GM21381 (cell line): Measurements from ENCODE around the gene SYNE2.

ENCODE experiments used
- ATAC-seq: cut with Tn5 transposase; IDR thresholded peaks from one replicate; pipeline ENCODE4 v1.9.1; 2021; ENCODE audit warnings: mild to moderate bottlenecking, moderate library complexity; ENCODE audit not compliant: unreplicated experiment

SYNE2 gene

DNA sequence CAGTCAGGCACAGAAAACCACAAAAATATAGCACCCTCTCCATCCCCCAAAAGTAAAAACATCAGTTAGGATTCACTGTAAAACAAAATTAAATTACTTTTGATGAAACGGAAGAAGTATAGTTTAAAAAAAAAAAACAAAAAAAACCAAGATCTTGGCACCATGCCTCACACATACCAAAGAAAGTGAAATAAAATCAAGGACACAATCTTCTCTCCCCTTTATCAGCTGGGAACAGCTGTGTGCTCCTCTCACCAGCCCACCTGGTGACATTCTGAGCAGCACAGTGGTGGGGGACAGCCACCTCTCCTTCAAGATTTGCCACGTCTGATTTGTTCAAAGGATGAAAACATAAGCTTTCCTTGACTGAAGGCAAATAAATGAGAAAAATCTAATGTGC lies 385.8 kb downstream of the SYNE2 start:
- no peak for ATAC-seq

DNA sequence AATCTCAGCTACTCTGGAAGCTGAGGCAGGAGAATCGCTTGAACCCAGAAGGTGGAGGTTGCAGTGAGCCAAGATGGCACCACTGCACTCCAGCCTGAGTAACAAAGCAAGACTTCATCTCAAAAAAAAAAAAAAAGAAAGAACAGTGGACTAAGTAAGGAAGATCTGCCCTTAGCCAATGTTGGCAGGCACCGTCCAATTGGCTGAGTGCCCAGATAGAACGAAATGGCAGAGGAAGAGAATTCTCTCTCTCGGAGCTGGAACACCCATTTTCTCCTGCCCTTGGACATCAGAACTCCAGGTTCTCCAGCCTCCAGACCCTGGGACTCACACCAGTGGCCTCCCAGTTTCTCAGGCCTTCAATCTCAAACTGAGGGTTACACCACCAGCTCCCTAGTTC lies 391.5 kb downstream of the SYNE2 start:
- ATAC-seq, result no peak

DNA sequence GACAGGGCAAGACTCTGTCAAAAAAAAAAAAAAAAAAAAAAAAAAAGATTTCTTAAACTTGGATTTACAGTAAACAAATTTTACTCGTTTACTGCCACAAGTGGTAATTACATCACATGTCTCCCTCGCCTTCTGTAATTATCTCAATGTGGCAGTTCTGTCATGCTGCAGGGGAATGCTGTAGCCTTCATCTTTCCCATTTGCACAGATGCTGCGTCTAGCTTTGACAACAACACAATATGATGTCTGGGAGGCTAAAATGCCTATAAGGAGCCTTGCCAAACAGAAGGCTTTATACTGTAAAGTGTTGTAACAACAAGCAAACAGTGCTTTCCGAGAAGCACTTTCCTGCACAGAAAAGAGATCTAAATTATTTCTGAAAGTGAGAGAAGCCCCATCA lies 392.7 kb downstream of the SYNE2 start:
- no peak for ATAC-seq

DNA sequence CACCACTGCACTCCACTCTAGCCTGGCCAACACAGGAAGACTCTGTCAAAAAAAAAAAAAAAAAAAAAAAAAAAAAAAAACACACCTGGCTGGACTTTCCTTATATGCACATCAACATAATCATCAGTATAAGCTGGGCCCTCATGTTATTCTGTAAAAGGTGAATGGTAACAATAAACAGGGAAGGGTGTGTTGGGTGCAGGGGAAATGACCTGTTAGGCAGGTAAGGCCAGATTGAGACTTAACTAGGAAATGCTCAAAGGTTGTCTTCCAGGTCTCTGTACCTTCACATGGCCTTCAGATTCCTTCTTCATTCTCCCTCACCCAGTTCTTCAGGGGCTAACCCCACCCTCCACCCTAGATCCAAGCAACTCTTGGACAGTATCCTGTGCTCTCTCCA lies 393.9 kb downstream of the SYNE2 start:
- no peak for ATAC-seq

- no peak for ATAC-seq
These were observed 394.4 kb downstream of the SYNE2 start for GRCh38 chr14:64247195-64247594.

DNA sequence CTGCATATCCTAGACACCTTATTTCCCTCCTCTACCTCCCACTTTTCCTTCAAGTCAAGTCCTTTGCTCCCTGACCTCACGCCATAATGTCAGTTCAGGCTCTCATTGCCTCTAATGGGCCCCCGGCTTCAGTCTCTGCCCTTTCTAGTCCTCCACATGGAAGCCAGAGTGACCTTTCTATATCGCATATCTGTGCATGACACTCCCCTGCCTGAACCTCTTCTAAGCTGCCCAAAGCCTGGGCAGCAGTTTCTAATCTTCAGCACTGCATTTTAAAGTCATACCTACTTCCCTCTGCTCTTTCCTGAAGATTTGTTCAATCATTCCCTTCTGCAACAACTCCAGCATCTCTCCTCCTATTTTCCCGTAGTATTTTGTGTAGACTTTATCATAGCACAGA lies 395.9 kb downstream of the SYNE2 start:
- ATAC-seq, result no peak

DNA sequence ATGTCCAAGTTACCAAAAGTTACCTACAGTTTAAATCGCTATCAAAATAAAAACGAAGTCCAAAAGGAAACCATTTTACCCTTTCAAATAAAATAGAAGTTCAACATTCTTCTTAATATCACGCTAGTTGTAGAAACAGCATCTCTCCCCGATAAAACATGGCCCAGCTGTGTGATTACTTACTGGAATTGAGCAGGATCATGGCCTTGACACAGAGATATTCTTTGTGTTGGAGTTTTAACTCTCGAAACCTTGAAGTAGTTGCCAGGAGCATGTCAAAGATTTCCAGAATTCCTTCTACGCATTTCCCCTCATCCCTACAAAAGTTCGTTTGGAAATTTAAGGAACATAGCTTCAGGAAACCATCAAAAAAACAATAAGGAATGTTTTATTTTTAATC lies 396.6 kb downstream of the SYNE2 start:
- ATAC-seq, result no peak

DNA sequence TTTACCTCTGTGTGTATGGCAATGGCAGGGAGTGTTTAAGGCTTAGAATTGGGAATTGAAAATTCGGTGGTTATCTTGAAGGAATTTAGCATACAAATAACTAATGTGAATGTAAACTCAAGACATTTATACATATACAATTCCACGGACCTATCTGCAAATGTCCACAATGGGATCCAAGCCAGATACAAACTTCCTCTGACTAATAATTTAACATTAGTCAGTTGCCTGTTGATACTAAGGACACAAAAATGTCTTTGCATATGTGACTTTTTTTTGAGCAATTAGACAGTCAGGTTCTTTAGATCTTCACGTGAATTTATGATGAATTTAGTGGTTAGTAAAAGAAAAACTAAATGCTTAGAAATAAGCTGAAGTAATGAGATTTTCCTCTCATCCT lies 400.9 kb downstream of the SYNE2 start:
- ATAC-seq, result no peak

GRCh38 chr14:64255756-64256155 lies 403.0 kb downstream of the SYNE2 start:
- ATAC-seq, result no peak

DNA sequence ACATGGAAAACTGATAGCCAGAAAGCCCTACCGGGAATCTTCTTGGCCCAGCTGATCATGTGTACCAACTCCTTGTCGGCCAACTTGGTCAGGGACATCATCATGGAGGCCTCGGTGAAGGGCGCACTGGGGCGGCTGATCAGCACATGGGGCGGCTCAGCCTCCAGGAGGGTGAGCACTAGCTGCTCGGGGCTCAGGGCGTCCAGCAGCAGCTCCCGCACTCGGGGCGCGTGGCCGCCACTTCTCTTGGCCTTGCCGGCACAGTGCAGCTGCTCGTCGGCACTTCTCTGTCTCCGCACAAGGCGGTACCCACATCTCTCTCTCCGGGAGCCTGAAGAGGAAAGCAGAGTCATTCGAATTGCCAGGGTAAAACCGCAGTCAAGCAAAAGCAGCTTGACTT lies 407.6 kb downstream of the SYNE2 start:
- ATAC-seq, result no peak

- no peak for ATAC-seq
These were observed 412.4 kb downstream of the SYNE2 start for GRCh38 chr14:64265222-64265621.

GRCh38 chr14:64266239-64266638 lies 413.4 kb downstream of the SYNE2 start:
- no peak for ATAC-seq

DNA sequence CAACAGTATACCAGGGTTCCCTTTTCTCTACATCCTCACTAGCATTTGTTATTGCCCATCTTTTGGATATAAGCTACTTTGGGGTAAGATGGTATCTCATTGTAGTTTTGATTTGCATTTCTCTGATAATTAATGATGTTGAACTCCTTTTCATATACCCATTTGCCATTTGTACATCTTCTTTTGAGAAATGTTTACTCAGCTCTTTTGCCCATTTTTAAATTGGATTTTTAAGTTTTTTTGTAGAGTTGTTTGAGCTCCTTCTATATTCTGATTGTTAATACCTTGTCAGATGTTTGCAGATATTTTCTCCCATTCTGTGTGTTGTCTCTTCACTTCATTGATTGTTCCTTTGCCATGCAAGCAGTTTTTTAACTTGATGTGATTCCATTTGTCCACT lies 419.2 kb downstream of the SYNE2 start:
- ATAC-seq, result no peak
